Epithelial cell of esophagus (primary cell): Measurements from ENCODE around the gene PARVB.

ENCODE experiments used
- DNase-seq: peaks from one replicate; pipeline ENCODE4 v3.0.0; 2010; ENCODE audit warnings: low read depth
- H3K4me3 ChIP-seq: 2 replicates; pipeline ENCODE4 v1.5.1; 2011; ENCODE audit warnings: mild to moderate bottlenecking, low read length, control low read depth
- TF ChIP-seq, protein P1 (sequence below): IDR thresholded peaks from 2 replicates; pipeline ENCODE4 v1.5.1; 2011; ENCODE audit warnings: low read depth, mild to moderate bottlenecking, low read length, control low read depth, inconsistent platforms; ENCODE audit not compliant: insufficient read depth; ENCODE audit errors: missing control alignments

Gene PARVB

DNA sequence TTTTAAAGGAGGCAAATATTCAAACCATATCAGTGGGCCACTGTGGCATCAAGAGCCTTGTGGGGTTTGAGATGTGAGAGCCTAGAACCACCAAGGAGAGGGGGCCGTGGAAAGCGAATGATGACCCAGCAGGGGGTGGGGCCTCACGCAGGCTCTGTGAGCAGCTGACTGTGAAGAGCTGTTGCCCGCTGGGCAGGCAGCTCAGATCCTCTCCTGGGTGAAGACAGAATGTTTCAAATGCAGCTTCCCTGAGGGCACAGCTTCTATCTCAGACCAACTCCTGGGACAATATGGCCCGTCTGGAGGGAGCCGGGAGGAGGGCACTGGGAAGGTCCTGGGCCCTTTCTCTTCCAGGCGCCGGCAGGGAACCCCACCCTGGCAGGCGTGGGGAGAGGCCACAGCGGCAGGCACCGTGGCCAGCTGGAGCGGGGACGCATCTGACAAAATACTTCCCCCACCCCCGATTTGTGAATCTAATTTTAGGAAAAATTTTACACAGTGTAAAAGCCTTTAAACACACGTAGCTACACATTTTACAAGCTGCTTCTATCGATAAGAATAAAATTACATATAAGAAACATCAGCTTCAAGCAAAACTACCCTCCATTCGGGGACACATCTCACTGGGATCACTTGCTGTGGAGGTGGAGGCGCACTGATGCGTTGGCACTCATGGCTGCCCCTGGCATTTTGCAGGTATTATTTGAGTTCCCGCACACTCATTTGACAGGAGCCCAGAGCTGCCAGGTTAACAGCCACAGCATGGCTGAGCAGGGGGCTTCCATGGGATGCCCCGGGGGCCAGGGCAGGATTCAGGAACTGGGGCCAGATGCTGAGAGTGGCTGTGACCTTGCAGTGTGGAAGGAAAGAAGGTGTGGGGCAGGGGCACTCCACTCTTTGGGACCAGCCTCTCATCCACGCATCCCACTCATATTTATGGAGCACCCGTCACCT is 196.9 kb downstream of the PARVB start:
- H3K4me3 ChIP-seq, result no peak overlapping the region
- TF ChIP-seq, protein P1, sequence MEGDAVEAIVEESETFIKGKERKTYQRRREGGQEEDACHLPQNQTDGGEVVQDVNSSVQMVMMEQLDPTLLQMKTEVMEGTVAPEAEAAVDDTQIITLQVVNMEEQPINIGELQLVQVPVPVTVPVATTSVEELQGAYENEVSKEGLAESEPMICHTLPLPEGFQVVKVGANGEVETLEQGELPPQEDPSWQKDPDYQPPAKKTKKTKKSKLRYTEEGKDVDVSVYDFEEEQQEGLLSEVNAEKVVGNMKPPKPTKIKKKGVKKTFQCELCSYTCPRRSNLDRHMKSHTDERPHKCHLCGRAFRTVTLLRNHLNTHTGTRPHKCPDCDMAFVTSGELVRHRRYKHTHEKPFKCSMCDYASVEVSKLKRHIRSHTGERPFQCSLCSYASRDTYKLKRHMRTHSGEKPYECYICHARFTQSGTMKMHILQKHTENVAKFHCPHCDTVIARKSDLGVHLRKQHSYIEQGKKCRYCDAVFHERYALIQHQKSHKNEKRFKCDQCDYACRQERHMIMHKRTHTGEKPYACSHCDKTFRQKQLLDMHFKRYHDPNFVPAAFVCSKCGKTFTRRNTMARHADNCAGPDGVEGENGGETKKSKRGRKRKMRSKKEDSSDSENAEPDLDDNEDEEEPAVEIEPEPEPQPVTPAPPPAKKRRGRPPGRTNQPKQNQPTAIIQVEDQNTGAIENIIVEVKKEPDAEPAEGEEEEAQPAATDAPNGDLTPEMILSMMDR, result no peak
- no peak for DNase-seq

DNA sequence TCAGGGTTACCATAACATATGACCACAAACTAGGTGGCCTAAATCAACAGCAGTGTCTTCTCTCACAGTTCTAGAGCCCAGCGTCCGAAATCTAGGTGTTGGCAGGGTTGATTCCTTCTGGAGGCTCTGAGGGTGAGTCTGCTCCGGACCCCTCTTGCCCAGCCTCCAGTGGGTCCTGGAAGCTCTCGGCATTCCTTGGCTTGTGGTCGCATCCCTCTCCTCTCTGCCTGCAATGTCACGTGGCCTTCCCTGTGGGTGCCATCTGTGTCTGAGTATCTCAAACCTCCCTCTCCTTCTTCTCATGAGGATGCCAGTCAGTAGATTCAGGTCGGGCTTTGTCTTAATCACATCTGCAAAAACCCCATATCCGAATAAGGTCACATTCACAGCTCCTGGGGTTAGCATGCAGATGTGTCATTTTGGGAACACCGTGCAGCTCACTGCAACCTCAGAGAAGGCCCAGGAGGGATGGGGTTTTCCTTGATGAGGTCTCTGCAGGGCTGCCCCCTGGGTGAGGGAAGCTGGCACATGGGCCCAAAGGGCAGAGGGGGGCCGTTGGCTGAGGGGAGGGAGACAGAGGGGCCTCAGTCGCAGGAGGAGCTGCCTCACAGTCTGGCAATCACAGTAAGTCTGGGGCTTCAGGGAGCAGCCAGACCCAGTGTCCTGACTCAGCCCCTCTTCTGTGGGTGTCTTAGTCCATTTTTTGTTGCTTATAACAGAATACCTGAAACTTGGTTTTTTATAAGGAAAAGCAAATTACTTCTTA is 197.8 kb downstream of the PARVB start:
- no peak for DNase-seq
- no peak overlapping the region for H3K4me3 ChIP-seq
- TF ChIP-seq, protein P1, result no peak
